Kidney (tissue), 14 donors: ENCODE results near the gene CAV1. TPM values are rescaled to one million over a fixed set of nuclear protein-coding genes. Genes with fewer than 3 reads are reported as not detected.

ENCODE experiments used
- DNase-seq, 5 donors: peaks; one replicate each; pipeline ENCODE4 v3.0.0-alpha.2; 2013 to 2020
- FAIRE-seq: peaks from 2 replicates; lab custom pipeline; 2012; peaks lifted over from hg19 to GRCh38; lab: Jason Lieb, UNC
- H3K27ac ChIP-seq, 2 donors: one replicate each; pipeline ENCODE4 v1.7.0; 2013; ENCODE audit warnings: low read depth in 2 of 2, low read length in 2 of 2, inconsistent platforms in 1 of 2
- H3K27me3 ChIP-seq: one replicate; pipeline ENCODE4 v1.7.1; 2013; ENCODE audit warnings: low read length, inconsistent platforms; ENCODE audit not compliant: control insufficient read depth, insufficient read depth
- H3K36me3 ChIP-seq, 3 donors: one replicate each; pipeline versions ENCODE4 v1.7.0 to v1.7.1; 2013; ENCODE audit warnings: low read length in 3 of 3, control low read depth in 1 of 3, inconsistent platforms in 1 of 3; ENCODE audit not compliant: insufficient read depth in 3 of 3, control insufficient read depth in 2 of 3
- H3K4me1 ChIP-seq, 3 donors: one replicate each; pipeline versions ENCODE4 v1.7.0 to v1.7.1; 2013; ENCODE audit warnings: low read length in 3 of 3, inconsistent platforms in 1 of 3, low read depth in 1 of 3; ENCODE audit not compliant: control insufficient read depth in 2 of 3, insufficient read depth in 2 of 3
- H3K4me3 ChIP-seq, 3 donors: one replicate each; pipeline versions ENCODE4 v1.7.0 to v1.8.1; 2013; ENCODE audit warnings: low read length in 3 of 3, control low read depth in 1 of 3, inconsistent platforms in 1 of 3
- H3K9ac ChIP-seq, 3 donors: one replicate each; pipeline versions ENCODE4 v1.7.0 to v1.7.1; 2013; ENCODE audit warnings: low read length in 3 of 3, control low read depth in 1 of 3, inconsistent platforms in 1 of 3
- H3K9me3 ChIP-seq, 3 donors: one replicate each; pipeline versions ENCODE4 v1.7.0 to v1.7.1; 2013; ENCODE audit warnings: low read length in 3 of 3, control low read depth in 1 of 3, inconsistent platforms in 1 of 3; ENCODE audit not compliant: control insufficient read depth in 2 of 3, insufficient read depth in 1 of 3
- CTCF ChIP-seq: IDR thresholded peaks from 3 replicates; pipeline ENCODE4 v1.5.1; 2012; ENCODE audit warnings: mild to moderate bottlenecking, moderate library complexity, borderline replicate concordance; ENCODE audit not compliant: insufficient read depth; ENCODE audit errors: extremely low read depth
- intact Hi-C: fragments of 100-400 bp; cut with DNase I; formaldehyde crosslinking; loops from one replicate; pipeline ENCODE4 v1.11.1; 2022
- polyA plus RNA-seq: library from polyadenylated mRNA; stranded (reverse); fragments of 350-450 nt; fragmentation: Illumina TruSeq; extraction: RNeasy Lipid Tissue Mini Kit (QIAGEN cat#74804); gene quantifications from one replicate; pipeline ENCODE4 v1.2.3, GENCODE V29; 2014; ENCODE audit warnings: low read depth, low replicate concordance; ENCODE audit not compliant: insufficient read depth
- total RNA-seq: library from RNA; stranded (reverse); fragmentation: NEBNext Ultra II Directional; extraction: Animal tissue kit (Norgen Biotek cat#: 25700); gene quantifications from one replicate; pipeline ENCODE4 v1.2.1, GENCODE V29; 2021
- donor health status: control.
- donor health status: control.
- donor health status: control.
- donor health status: control.
- donor health status: control.
- donor health status: DM: yes; HTN: yes; CAD: no.
- donor health status: Normal renal cell carcinoma (clear cell type).

Gene CAV1
- total and polyA plus RNA-seq, 2 donors from 2014 or later = 15.7 to 67.2 TPM

- peak within 1 kb of the TSS; percentile 66 to 84 (median 79) for H3K4me3 ChIP-seq
- DNase-seq = peak; percentile 47 to 87 (median 64)
- FAIRE-seq = no peak
- H3K9me3 ChIP-seq = no peaks in the 10 kb centered on the region
- H3K4me1 ChIP-seq = peaks cover 0 to 6% (median 0%) of the 10 kb centered on the region in 3 donors
- no peak for TF ChIP-seq CTCF
- no peaks in the 10 kb centered on the region for H3K36me3 ChIP-seq
- H3K27ac ChIP-seq = peak within 1 kb of the TSS; percentile 56 to 69
- H3K27me3 ChIP-seq = peaks cover 8% of the 10 kb centered on the region
- intact Hi-C loops = no loop called here
- peak within 1 kb of the TSS; percentile 50 to 93 (median 56) for H3K9ac ChIP-seq
Observed at GRCh38 chr7:116499168-116500077, 25.4 kb upstream of the CAV1 start, which contains the start of gene CAV2. Gene CAV2 (plus strand): TSS chr7:116499738. CDS start chr7:116499782, 44 bp downstream.

GRCh38 chr7:116500078-116500853 lies 24.6 kb upstream of the CAV1 start:
- Histone ChIP-seq H3K4me3 (peak overlapping the region; percentile 66 to 84 (median 79)), H3K27ac (peak overlapping the region; percentile 56 to 69), H3K9me3 (no peaks in the 10 kb centered on the region), H3K27me3 (peaks cover 8% of the 10 kb centered on the region), H3K36me3 (no peaks in the 10 kb centered on the region), H3K4me1 (peaks cover 0 to 6% (median 0%) of the 10 kb centered on the region in 3 donors), H3K9ac (peak overlapping the region; percentile 50 to 93 (median 56))
- DNase-seq (peak in 4 of 5 donors; percentile 39 to 60 (median 54)), FAIRE-seq (no peak)
- TF ChIP-seq CTCF = no peak
- intact Hi-C loops = no loop called here

- Histone ChIP-seq H3K27me3 (peaks cover 8% of the 10 kb centered on the region), H3K4me1 (peaks cover 0 to 6% (median 0%) of the 10 kb centered on the region in 3 donors), H3K36me3 (no peaks in the 10 kb centered on the region), H3K27ac (no peak overlapping the region), H3K9me3 (no peaks in the 10 kb centered on the region), H3K4me3 (peak overlapping the region in 2 of 3 donors; percentile 18 to 79), H3K9ac (no peak overlapping the region)
- FAIRE-seq = no peak
- DNase-seq = no peak
- no peak for TF ChIP-seq CTCF
- intact Hi-C loops = no loop called here
Observed at GRCh38 chr7:116501425-116502167, 23.2 kb upstream of the CAV1 start.
